GM19395 (cell line): ENCODE measurements around the gene DYDC2.
"Not testable (repeated sequence)": the region's sequence is repeated elsewhere in the genome, so short reads cannot be mapped to it uniquely, and the experiment has no call there.

Experiments
- ATAC-seq: cut with Tn5 transposase; IDR thresholded peaks from one replicate; pipeline ENCODE4 v1.9.1; 2021; ENCODE audit warnings: mild to moderate bottlenecking, moderate library complexity; ENCODE audit not compliant: unreplicated experiment

Gene DYDC2

GRCh38 chr10:80411681-80412220 is 55.2 kb downstream of the DYDC2 start:
- ATAC-seq, result no peak

GRCh38 chr10:80412486-80412885 is 55.9 kb downstream of the DYDC2 start:
- no peak for ATAC-seq

- no peak for ATAC-seq
These were observed 56.9 kb downstream of the DYDC2 start for GRCh38 chr10:80413271-80413996.

DNA sequence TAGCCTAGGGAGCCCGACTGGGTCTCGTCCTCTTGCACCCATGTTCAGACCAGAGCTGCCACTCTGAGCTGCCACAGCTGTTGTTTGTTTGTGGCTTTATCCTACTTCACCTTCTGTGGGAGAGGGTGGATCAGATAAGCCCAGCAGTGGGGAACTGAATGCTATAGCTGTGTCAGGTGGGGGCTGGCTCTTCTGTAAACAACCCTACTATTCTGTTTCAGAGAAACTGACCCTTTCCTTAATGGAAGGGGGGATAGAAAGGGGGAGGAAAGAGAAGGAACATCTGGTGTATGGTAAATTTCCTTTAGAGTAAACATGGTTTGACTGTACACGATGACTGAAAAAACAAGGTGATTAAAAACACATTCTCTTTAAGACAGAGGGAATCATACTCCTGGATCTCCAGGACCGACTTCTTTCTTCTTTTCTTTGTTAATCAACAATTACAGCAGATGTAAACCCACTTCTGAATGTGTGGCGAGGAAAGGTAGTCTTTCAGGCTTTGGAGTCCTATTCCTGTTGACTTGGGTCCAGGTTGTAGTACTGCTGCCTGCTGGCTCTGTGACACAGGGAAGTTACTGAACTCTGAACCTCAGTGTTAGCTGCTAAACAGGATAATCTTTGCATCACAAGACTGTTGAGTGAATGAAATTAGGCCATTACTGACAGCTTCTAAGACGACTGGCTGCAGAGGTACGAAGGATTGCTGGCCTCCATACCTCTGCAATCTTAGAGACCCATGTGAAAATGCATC is 57.7 kb downstream of the DYDC2 start:
- ATAC-seq, result no peak

GRCh38 chr10:80415734-80416478 is 59.3 kb downstream of the DYDC2 start:
- ATAC-seq, result no peak

DNA sequence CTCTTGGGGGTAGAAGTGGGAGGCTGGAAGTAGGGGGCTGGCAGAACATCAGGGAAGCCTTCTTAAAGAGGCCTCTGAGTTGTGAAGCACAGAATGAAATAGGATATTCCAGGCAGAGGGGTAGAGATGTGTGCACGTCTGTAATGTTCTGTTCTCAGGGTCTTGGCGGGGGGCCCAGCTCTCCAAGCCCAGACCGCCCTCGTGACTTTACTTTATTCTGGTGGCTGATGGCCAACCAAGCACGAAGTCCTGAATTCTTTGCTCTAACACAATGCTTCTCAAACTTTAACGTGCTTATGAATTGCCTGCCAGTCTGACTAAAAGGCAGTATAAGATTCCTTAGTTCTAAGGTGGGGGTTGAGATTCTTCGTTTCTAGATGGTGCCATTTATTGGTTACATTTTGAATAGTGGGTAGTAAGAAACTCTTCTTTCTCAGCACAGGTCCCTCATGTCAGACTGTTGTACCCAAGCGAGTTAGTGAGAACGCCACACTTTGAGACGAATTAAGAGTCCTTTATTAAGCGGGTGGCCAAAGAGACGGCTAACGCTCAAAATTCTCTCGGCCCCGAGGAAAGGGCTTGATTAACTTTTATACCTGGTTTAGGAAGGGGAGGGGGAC is 60.0 kb downstream of the DYDC2 start:
- ATAC-seq, result no peak

- ATAC-seq, result not testable (repeated sequence)
These were observed 60.7 kb downstream of the DYDC2 start for GRCh38 chr10:80417256-80417655.
